ENCODE measurements around the gene PGBD2.
A peak's percentile ranks its signal among the peaks of the same experiment; 100 is the strongest.
"Not testable (repeated sequence)": the region's sequence is repeated elsewhere in the genome, so short reads cannot be mapped to it uniquely, and the experiment has no call there.

The PGBD2 gene, protein sequence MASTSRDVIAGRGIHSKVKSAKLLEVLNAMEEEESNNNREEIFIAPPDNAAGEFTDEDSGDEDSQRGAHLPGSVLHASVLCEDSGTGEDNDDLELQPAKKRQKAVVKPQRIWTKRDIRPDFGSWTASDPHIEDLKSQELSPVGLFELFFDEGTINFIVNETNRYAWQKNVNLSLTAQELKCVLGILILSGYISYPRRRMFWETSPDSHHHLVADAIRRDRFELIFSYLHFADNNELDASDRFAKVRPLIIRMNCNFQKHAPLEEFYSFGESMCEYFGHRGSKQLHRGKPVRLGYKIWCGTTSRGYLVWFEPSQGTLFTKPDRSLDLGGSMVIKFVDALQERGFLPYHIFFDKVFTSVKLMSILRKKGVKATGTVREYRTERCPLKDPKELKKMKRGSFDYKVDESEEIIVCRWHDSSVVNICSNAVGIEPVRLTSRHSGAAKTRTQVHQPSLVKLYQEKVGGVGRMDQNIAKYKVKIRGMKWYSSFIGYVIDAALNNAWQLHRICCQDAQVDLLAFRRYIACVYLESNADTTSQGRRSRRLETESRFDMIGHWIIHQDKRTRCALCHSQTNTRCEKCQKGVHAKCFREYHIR

DNA sequence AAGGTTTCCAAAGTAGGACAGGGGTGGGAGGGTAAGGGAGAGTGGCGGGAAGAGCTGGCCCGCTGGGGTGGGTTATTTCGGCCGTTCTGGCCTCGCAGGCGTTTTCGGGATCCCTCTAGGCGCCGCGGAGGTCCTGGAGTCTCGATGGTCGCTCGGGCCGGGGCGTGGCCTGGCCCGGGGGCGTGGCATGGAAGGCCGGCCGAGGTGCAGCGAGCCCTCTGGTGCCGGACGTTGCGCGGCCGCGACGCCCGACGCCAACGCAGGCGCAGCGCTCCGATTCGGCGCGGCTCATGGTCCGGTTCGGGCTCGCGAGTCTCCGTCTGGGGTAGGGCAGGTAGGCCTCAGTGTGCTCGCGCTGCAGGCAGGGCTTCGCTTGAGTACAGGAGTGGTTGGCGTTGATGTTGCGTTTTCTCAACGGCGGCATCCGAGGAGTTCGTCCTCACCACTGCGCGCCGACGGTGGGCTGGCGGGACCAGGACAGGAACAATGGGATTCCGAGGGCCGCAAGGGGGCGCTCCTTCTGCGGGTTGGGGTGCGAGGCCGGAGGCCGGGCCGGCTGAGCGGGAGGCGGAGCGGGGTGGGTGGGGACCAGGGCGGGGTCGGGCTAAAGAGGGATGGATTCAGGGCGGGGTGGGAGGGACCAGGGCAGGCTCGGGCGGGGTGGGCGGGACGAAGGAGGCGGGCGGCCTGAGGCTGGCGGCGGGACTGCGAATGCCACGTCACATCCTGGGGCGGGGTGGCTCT is at the start of gene PGBD2:
PGBD2 (plus strand) TSS at position 227 of the 744 bp plus-strand sequence. CDS start 7,628 bp downstream, outside the sequence.
- peak; percentile 96 to 98 for DNase-seq (ENCODE audit: low read depth in 2 of 2)

GRCh38 chr1:248857201-248857600 is 48.8 kb upstream of the PGBD2 start:
- no peak for DNase-seq (ENCODE audit: low read depth in 2 of 2)

- DNase-seq (ENCODE audit: low read depth in 2 of 2), result no peak
Measured at GRCh38 chr1:248857749-248858095, 48.3 kb upstream of the PGBD2 start.

GRCh38 chr1:248858096-248858890 is 47.7 kb upstream of the PGBD2 start:
- peak in 1 of 2 donors; percentile 26 for DNase-seq (ENCODE audit: low read depth in 2 of 2)

DNA sequence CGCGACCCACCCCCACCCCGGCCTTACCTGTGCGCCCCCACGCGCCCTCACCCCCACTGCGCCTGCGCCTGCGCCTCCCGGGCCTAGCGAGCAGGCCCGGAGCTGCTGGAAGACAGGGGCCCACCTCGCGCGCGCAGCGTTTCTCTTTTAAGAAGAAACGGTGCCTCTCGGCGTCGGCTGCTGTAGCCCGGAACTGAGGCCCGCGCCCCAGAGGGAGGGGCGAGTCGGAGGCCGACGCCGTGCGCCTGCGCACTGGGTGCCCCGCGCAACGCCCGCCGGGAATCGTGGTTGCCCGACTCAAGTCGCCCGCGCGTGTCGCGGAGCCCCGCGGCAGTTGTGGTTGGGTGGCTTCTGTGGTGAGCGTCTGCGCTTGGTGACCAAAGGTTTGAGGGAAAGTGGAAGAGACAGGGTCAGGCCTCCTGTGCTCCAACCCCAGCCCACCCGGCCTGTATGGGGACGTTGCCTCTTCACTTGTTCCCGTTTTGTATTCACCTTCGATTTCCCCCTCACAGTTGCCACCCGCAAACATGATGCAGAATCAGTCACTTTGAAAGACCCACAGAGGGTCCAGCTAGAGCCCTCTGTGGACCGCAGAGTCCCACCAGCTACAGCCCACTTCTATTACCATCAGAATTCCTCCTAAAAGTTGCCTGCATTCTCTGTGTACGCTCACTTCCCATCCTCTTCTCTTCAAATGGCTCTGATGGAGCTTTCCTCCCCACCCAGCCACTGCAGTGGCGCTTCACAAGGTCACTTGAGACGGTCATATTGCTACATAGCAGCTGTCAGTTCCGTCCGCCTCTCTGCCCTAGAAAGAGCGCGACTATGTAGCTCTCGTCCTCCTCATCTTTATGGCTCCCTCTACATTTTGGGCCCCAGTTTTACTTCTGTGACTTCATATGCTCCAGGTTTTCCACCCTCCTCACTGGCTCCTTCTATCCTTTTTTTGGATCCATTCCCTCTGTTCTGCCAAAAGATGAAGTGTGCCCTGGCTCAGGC is 46.8 kb upstream of the PGBD2 start, which contains the start of gene ZNF692:
ZNF692 (minus strand) TSS at position 195 of the 999 bp plus-strand sequence. CDS start 776 bp downstream, outside the sequence.
- DNase-seq (ENCODE audit: low read depth in 2 of 2), result peak; percentile 94

GRCh38 chr1:248860007-248860406 is 46.0 kb upstream of the PGBD2 start:
- DNase-seq (ENCODE audit: low read depth in 2 of 2), result no peak

- DNase-seq (ENCODE audit: low read depth in 2 of 2), result no peak
Measured at GRCh38 chr1:248861616-248862015, 44.4 kb upstream of the PGBD2 start.

GRCh38 chr1:248862695-248862997 is 43.4 kb upstream of the PGBD2 start:
- no peak for DNase-seq (ENCODE audit: low read depth in 2 of 2)

DNA sequence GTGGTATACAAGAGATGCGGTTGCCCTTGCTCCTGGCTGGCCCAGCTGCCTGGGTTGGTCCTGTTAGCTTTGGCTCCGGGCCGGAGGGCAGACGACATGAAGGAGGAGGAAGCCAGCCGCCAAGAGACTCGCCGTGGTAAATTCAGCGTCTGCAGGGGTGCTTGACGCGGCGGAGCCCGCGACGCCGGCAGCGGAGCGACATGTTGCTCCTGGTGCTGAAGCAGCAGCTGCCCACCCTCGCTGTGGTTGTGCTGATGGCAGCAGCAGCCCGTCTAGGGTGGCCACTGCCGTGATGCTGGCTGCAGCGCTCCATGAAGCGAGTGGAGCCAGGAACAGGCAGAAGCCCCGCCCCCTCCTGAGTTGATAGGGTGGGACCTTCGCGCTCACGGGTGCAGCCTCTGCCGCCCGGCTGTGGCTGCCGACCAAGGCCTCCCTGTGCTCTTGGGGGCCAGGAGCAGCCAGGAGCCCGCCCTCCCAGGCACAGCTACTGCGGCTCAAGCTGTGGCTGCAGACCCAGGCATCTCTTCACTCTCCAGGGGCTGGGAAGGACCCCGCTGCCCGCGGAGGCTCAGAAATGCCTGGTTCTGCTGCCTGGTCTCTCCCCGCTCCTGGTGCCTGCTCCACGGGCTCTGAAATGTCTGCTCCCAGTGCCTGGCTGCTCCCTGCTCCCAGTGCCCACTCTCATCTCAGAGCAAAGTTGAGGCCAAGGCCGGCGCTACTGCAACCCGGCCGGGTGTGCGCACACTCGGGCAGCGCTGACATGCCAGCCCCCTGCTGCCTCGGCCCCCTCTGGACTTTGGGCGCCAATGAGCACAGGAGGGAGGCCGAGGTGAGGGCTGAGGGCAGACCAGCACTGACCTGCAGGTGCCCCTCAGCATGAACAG is 42.8 kb upstream of the PGBD2 start:
- peak; percentile 64 to 72 for DNase-seq (ENCODE audit: low read depth in 2 of 2)

DNA sequence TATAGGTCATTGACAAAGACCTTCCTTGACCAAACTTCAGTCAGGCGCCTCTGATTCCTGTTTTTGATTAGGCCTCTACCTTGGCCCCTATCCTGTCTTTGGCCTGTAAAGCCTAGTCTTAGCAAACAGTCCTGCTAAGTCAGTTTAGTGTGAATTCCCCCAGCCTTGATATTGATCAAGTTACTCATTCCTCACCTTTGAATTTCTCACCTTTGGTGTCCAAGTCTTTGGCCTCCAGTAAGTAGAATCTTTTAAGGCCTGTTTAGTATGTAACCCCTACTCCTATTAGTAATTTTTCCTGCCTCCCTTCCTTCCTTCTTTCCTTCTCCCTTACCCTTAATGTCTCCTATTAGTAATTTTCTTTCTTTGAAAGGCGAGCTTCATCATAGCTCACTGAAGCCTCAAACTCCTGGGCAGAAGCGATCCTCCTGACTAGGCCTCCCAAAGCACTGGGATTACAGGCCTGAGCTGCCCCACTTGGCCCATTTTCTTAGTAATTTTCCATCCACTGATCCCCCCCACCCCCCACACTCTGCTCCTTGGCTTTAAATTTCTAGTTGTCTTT is 34.1 kb upstream of the PGBD2 start:
- DNase-seq (ENCODE audit: low read depth in 2 of 2), result no peak

GRCh38 chr1:248872752-248873408 is 33.2 kb upstream of the PGBD2 start:
- DNase-seq (ENCODE audit: low read depth in 2 of 2), result peak in 1 of 2 donors; percentile 55

- peak; percentile 91 to 95 for DNase-seq (ENCODE audit: low read depth in 2 of 2)
Measured at GRCh38 chr1:248873409-248873992, 32.5 kb upstream of the PGBD2 start.

- DNase-seq (ENCODE audit: low read depth in 2 of 2), result peak; percentile 81 to 86
Measured at GRCh38 chr1:248873993-248874533, 32.0 kb upstream of the PGBD2 start.

- DNase-seq (ENCODE audit: low read depth in 2 of 2), result no peak
Measured at GRCh38 chr1:248881261-248881660, 24.8 kb upstream of the PGBD2 start.

DNA sequence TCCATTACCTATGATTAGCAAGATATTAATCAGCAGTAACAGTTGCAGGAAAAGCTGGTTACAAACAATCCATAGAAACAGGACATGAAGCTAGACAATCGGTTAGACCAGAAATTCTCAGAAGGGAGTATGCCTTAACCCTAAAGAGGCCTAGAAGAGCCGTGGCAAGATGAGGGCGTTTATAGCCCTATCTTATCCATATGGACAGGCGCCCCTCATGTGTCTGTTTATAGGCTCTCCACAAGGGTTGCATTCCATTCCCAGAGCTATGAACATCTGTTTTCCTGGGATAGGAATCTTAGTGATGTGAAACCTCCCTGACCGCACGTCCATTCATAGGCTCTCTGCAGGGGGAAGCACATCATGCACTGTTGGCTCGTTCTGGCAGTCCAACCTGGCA is 23.6 kb upstream of the PGBD2 start:
- not testable (repeated sequence) for DNase-seq (ENCODE audit: low read depth in 2 of 2)

DNA sequence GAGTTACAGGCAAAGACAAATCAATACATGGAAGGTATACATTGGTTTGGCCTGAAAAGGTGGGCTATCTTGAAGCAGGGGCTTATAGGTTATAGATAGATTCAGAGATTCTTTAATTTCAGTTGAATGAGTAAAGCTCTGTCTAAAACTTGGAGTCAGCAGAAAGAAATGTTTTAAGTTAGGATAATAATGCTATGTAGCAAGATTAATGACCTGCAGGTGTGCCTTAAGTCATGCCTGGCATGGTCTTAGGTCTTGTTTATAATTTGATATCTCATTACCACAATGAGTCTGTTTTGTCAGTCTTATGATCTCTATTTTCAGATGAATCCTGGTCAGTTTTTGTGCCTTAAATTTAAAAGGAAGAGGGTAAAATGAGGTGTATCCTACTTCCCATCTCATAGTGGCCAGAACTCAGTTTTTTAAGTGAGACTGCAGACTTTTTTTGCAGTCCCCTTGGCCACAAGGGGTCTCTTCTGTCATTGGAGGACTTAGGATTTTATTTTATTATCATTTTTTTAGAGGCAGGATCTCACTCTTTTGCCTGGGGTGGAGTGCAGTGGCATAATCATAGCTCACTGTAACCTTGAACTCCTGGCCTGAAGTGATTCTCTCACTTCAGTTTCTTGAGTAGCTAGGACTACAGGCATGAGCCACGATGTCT is 21.3 kb upstream of the PGBD2 start:
- DNase-seq (ENCODE audit: low read depth in 2 of 2), result no peak

GRCh38 chr1:248885646-248886045 is 20.4 kb upstream of the PGBD2 start:
- no peak for DNase-seq (ENCODE audit: low read depth in 2 of 2)
